IMR-90 (cell line): ENCODE measurements around the gene SENP6. TPM values are rescaled to one million over a fixed set of nuclear protein-coding genes. Genes with fewer than 3 reads are reported as not detected.

Source experiments
- ATAC-seq: fragments of 200-7000 bp; cut with Tn5 transposase; 2 replicates; pipeline ENCODE4 v1.9.1; 2020; ENCODE audit warnings: low read depth, mild to moderate bottlenecking, moderate library complexity
- BruUV-seq: library from RNA; stranded (reverse); fragments of 400-500 nt; replicated peaks from 2 replicates; lab custom pipeline; 2021; lab: Mats Ljungman, UMichigan
- CTCF ChIA-PET: fragments of 300-600 bp; formaldehyde crosslinking; extraction: SDS; loops from one replicate; lab custom pipeline; 2021; ENCODE audit warnings: antibody characterized with exemption; lab: Yijun Ruan, JAX
- POLR2A ChIA-PET: fragments of 300-600 bp; sonication (Branson Sonifier 250); formaldehyde crosslinking; loops from one replicate; lab custom pipeline; 2022; ENCODE audit warnings: antibody characterized with exemption; ENCODE audit not compliant: unreplicated experiment; lab: Charles Lee
- DNase-seq: peaks from one replicate; pipeline ENCODE4 v3.0.0; 2013
- H2AFZ ChIP-seq: replicated peaks from 2 replicates; pipeline ENCODE3; 2013; ENCODE audit warnings: low read length, mild to moderate bottlenecking; ENCODE audit not compliant: poor library complexity
- H2AK5ac ChIP-seq: 2 replicates; pipeline ENCODE4 v1.6.1; 2013; ENCODE audit warnings: low read depth, low read length, inconsistent platforms
- H2AK9ac ChIP-seq: replicated peaks from 2 replicates; pipeline ENCODE3; 2013; ENCODE audit warnings: mild to moderate bottlenecking, low read depth, low read length, moderate library complexity; ENCODE audit not compliant: poor library complexity
- H2BK120ac ChIP-seq: 2 replicates; pipeline ENCODE4 v1.6.1; 2013; ENCODE audit warnings: low read depth, low read length, inconsistent platforms
- H2BK15ac ChIP-seq: 3 replicates; pipeline ENCODE4 v1.6.1; 2013; ENCODE audit warnings: low read depth, low read length, inconsistent platforms
- H2BK20ac ChIP-seq: 2 replicates; pipeline ENCODE4 v1.6.1; 2013; ENCODE audit warnings: low read depth, mild to moderate bottlenecking, inconsistent platforms, low read length, moderate library complexity
- H2BK5ac ChIP-seq: 2 replicates; pipeline ENCODE4 v1.6.1; 2013; ENCODE audit warnings: mild to moderate bottlenecking, low read depth, low read length, inconsistent platforms; ENCODE audit not compliant: poor library complexity, severe bottlenecking
- H3K14ac ChIP-seq: replicated peaks from 2 replicates; pipeline ENCODE4 v1.6.1; 2013; ENCODE audit warnings: low read depth, low read length, inconsistent platforms
- H3K18ac ChIP-seq: 2 replicates; pipeline ENCODE4 v1.6.1; 2013; ENCODE audit warnings: low read depth, low read length, control low read depth
- H3K23ac ChIP-seq: 2 replicates; pipeline ENCODE4 v1.6.1; 2013; ENCODE audit warnings: low read depth, low read length, inconsistent platforms
- H3K27ac ChIP-seq: 2 replicates; pipeline ENCODE4 v1.5.1; 2013; ENCODE audit warnings: mild to moderate bottlenecking, control low read depth, low read length; ENCODE audit not compliant: insufficient read depth
- H3K27me3 ChIP-seq: 2 replicates; pipeline ENCODE4 v1.6.1; 2013; ENCODE audit warnings: low read length; ENCODE audit not compliant: control insufficient read depth, insufficient read depth
- H3K36me3 ChIP-seq: 2 replicates; pipeline ENCODE4 v1.6.1; 2013; ENCODE audit warnings: low read length, mixed read lengths; ENCODE audit not compliant: control insufficient read depth, insufficient read depth
- H3K4ac ChIP-seq: 2 replicates; pipeline ENCODE4 v1.6.1; 2013; ENCODE audit warnings: low read depth, low read length, inconsistent platforms
- H3K4me1 ChIP-seq: 2 replicates; pipeline ENCODE4 v1.6.1; 2013; ENCODE audit warnings: low read length, mixed read lengths; ENCODE audit not compliant: control insufficient read depth, insufficient read depth
- H3K4me2 ChIP-seq: 2 replicates; pipeline ENCODE4 v1.6.1; 2013; ENCODE audit warnings: low read depth, mild to moderate bottlenecking, control low read depth, low read length, moderate library complexity
- H3K4me3 ChIP-seq: 2 replicates; pipeline ENCODE4 v1.5.1; 2013; ENCODE audit warnings: low read depth, mild to moderate bottlenecking, control low read depth, low read length, moderate library complexity; ENCODE audit not compliant: insufficient read depth
- H3K56ac ChIP-seq: 2 replicates; pipeline ENCODE4 v1.6.1; 2013; ENCODE audit warnings: low read length, inconsistent platforms; ENCODE audit not compliant: insufficient read depth; ENCODE audit errors: extremely low read depth
- H3K79me1 ChIP-seq, 2 experiments: 2 replicates each; pipeline ENCODE4 v1.6.1; 2013; ENCODE audit warnings: low read length in 2 of 2, inconsistent platforms in 1 of 2, low read depth in 1 of 2
- H3K9ac ChIP-seq: 2 replicates; pipeline ENCODE4 v1.6.1; 2013; ENCODE audit warnings: low read depth, low read length, control low read depth
- H3K9me1 ChIP-seq: 2 replicates; pipeline ENCODE4 v1.6.1; 2013; ENCODE audit warnings: low read length, inconsistent platforms; ENCODE audit not compliant: insufficient read depth
- H3K9me3 ChIP-seq: 2 replicates; pipeline ENCODE4 v1.6.1; 2013; ENCODE audit warnings: low read length; ENCODE audit not compliant: control insufficient read depth, insufficient read depth
- H4K20me1 ChIP-seq: 2 replicates; pipeline ENCODE4 v1.6.1; 2013; ENCODE audit warnings: low read length, inconsistent platforms; ENCODE audit not compliant: insufficient read depth
- H4K5ac ChIP-seq: 2 replicates; pipeline ENCODE4 v1.6.1; 2013; ENCODE audit warnings: mild to moderate bottlenecking, low read depth, low read length, control low read depth
- H4K8ac ChIP-seq, 2 experiments: 2 replicates each; pipeline ENCODE4 v1.6.1; 2013; ENCODE audit warnings: low read depth in 2 of 2, low read length in 2 of 2, control low read depth in 1 of 2, inconsistent platforms in 1 of 2
- H4K91ac ChIP-seq: 2 replicates; pipeline ENCODE4 v1.6.1; 2013; ENCODE audit warnings: low read depth, low read length, inconsistent platforms; ENCODE audit not compliant: insufficient read depth
- BHLHE40 ChIP-seq: fragments of 150-350 bp; IDR thresholded peaks from 2 replicates; pipeline ENCODE4 v1.6.1; 2016; ENCODE audit warnings: mild to moderate bottlenecking, low read depth, low read length
- RCOR1 ChIP-seq: IDR thresholded peaks from 2 replicates; pipeline ENCODE4 v1.6.1; 2012; ENCODE audit warnings: mild to moderate bottlenecking, low read length, improper control_type of control experiment; ENCODE audit not compliant: insufficient replicate concordance
- USF2 ChIP-seq: fragments of 150-350 bp; IDR thresholded peaks from 2 replicates; pipeline ENCODE4 v1.6.1; 2017; ENCODE audit warnings: mild to moderate bottlenecking, antibody characterized with exemption, low read length, low read depth
- WGBS, 2 experiments: methylation state at CpG; one replicate each; pipeline versions ENCODE4 v1.1.5 to v1.1.7; 2013; ENCODE audit warnings: missing lambda C conversion rate in 2 of 2; ENCODE audit not compliant: insufficient read length in 1 of 2; ENCODE audit errors: extremely low coverage in 2 of 2; 5-methylcytosine and 5-hydroxymethylcytosine counted together
- dilution Hi-C: fragments of 300-500 bp; cut with HindIII; formaldehyde crosslinking; loops from one replicate; pipeline ENCODE4 v1.14.3; 2018; ENCODE audit warnings: low sequenced_read_pairs; ENCODE audit not compliant: unreplicated experiment
- in situ Hi-C: fragments of 300-500 bp; cut with MboI; formaldehyde crosslinking; loops from 3 replicates; pipeline ENCODE4 v1.14.3; 2019; ENCODE audit warnings: low sequenced_read_pairs, inconsistent platforms, mixed read lengths
- intact Hi-C: fragments of 100-400 bp; cut with micrococcal nuclease; formaldehyde crosslinking; loops from 2 replicates; pipeline ENCODE4 v1.10.0; 2022
- polyA plus RNA-seq, 3 experiments: library from polyadenylated mRNA; depleted of rRNA; stranded (reverse); fragments of >200 nt; gene quantifications; 2 replicates each; pipeline ENCODE4 v1.2.3, GENCODE V29; 2012; ENCODE audit warnings: low replicate concordance in 1 of 3
- total RNA-seq: library from RNA; depleted of rRNA; stranded (reverse); fragments of >200 nt; gene quantifications from 2 replicates; pipeline ENCODE4 v1.2.3, GENCODE V29; 2012

Gene SENP6
- total and polyA plus RNA-seq, 2 of the 4 experiments (the other 2 are of a cell fraction): 23.1 to 25.8 TPM

DNA sequence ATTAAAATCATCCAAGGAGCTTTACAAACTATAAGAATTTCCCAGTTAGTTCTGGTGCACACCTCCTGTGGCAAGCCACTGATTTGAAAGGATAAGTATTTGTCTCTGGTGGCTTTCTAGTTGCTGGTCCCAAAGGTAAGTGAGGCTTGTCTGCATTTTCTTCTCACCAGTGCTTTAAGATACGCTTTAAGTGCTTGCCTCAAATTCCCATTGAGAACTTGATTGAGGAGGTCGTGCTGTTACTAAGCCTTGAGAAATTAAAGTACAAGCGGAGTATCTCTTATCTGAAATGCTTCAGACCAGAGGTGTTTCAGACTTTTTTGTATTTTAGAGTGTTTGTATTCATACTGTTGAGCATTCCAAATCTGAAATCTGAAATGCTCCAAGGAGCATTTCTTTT is 117.5 kb downstream of the SENP6 start:
- Histone ChIP-seq H3K27me3 (no peaks in the 10 kb centered on the region), H3K79me1 (no peaks in the 10 kb centered on the region), H2BK120ac (no peak overlapping the region), H3K36me3 (peaks cover 5% of the 10 kb centered on the region; the same call in 1 of the 2 replicates), H3K4me2 (no peak overlapping the region), H3K4me3 (no peak overlapping the region), H2AFZ (no peak overlapping the region), H2BK20ac (no peak overlapping the region), H3K56ac (no peak overlapping the region), H2AK5ac (no peak overlapping the region), H3K9me1 (no peaks in the 10 kb centered on the region), H2BK15ac (no peak overlapping the region), H3K9me3 (no peaks in the 10 kb centered on the region), H3K14ac (no peak overlapping the region), H3K23ac (no peak overlapping the region), H4K91ac (no peak overlapping the region), H3K9ac (no peak overlapping the region), H3K4ac (no peak overlapping the region), H3K4me1 (no peaks in the 10 kb centered on the region), H4K5ac (no peak overlapping the region), H2BK5ac (no peak overlapping the region), H2AK9ac (no peak overlapping the region), H3K27ac (no peak overlapping the region), H4K8ac (no peak overlapping the region), H4K20me1 (no peaks in the 10 kb centered on the region), H3K18ac (no peak overlapping the region)
- POLR2A ChIA-PET: no interaction called here
- dilution Hi-C loops (no loop called here), intact Hi-C loops (no loop called here), in situ Hi-C loops (no loop called here)
- ATAC-seq (no peak), DNase-seq (no peak)
- whole genome bisulfite sequencing, 2 experiments: no CpG with 5 or more reads among the region's 3 CpGs
- no peak for TF ChIP-seq USF2
- TF ChIP-seq BHLHE40: no peak
- TF ChIP-seq RCOR1: no peak
- BruUV-seq: no TSS peak
- CTCF ChIA-PET: no interaction called here
